Subcutaneous abdominal adipose tissue (tissue), 5 donors: ENCODE results near the gene RNF175.

ENCODE experiments used
- H3K27ac ChIP-seq: one replicate; pipeline ENCODE4 v1.7.0; 2013; ENCODE audit warnings: low read depth, mild to moderate bottlenecking, inconsistent platforms, low read length, moderate library complexity
- H3K27me3 ChIP-seq, 5 donors: one replicate each; pipeline ENCODE4 v1.7.0; 2013; ENCODE audit warnings: low read length in 5 of 5, inconsistent platforms in 1 of 5; ENCODE audit not compliant: control insufficient read depth in 5 of 5, insufficient read depth in 4 of 5
- H3K36me3 ChIP-seq, 5 donors: one replicate each; pipeline ENCODE4 v1.7.0; 2013; ENCODE audit warnings: low read length in 5 of 5; ENCODE audit not compliant: control insufficient read depth in 5 of 5, insufficient read depth in 5 of 5
- H3K4me1 ChIP-seq, 5 donors: one replicate each; pipeline ENCODE4 v1.7.0; 2013; ENCODE audit warnings: low read length in 5 of 5, mild to moderate bottlenecking in 3 of 5, moderate library complexity in 1 of 5; ENCODE audit not compliant: control insufficient read depth in 5 of 5, insufficient read depth in 5 of 5
- H3K4me3 ChIP-seq, 5 donors: one replicate each; pipeline ENCODE4 v1.7.0; 2013; ENCODE audit warnings: low read length in 5 of 5, low read depth in 1 of 5
- H3K9ac ChIP-seq, 5 donors: one replicate each; pipeline ENCODE4 v1.7.0; 2013; ENCODE audit warnings: low read length in 5 of 5, mild to moderate bottlenecking in 4 of 5, moderate library complexity in 3 of 5
- H3K9me3 ChIP-seq, 5 donors: one replicate each; pipeline ENCODE4 v1.7.0; 2013; ENCODE audit warnings: low read length in 5 of 5; ENCODE audit not compliant: control insufficient read depth in 5 of 5
- donor health status: healthy.
- donor health status: healthy.
- donor health status: healthy.
- donor health status: healthy.
- donor health status: healthy.

Gene RNF175

DNA sequence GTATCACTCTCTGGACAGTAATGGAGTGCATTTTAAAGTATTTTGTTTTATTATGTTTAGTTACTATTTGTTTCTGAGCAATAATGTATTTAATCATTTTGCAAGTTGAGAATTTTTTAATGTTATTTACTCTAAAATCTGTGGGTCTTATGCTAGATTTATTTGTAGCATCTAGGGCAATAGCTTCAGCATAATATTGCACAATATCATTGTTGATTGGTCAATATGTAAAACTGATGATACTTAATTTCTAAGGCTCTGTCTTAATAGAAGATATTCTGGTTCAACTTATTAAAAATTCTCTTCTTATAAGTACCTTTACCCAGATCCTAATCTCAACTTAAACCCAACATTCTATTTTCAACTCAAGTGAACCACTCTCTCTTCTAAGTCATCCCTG is 17.6 kb upstream of the RNF175 start:
- no peaks in the 10 kb centered on the region for H3K36me3 ChIP-seq
- no peak overlapping the region for H3K9ac ChIP-seq
- H3K27me3 ChIP-seq = no peaks in the 10 kb centered on the region
- no peak overlapping the region for H3K27ac ChIP-seq
- H3K4me3 ChIP-seq = no peak overlapping the region
- H3K9me3 ChIP-seq = no peaks in the 10 kb centered on the region
- peaks cover 0 to 8% (median 8%) of the 10 kb centered on the region in 5 donors for H3K4me1 ChIP-seq

DNA sequence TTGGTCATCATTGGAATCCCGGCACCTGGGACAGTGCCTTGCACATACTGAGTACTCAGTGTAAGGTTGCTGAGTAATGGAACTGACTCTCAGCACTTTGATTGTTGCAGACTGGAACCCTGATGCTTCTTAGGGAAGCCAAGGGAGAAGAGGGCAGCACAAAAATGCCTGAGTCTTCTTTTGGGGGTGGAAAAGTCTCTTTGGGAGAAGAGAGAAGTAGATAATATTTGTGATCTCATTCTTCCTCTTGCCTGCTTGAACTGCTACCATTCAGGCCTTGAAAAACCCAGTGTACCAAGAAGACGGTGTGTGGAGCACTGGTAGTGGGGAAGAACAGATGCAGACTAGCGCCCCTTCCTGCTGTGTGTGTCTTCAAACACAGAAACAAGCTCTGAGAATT is 16.8 kb upstream of the RNF175 start:
- Histone ChIP-seq H3K9ac (no peak overlapping the region), H3K27me3 (no peaks in the 10 kb centered on the region), H3K4me3 (no peak overlapping the region), H3K27ac (no peak overlapping the region), H3K4me1 (peaks cover 0 to under 1% (median under 1%) of the 10 kb centered on the region in 5 donors), H3K9me3 (no peaks in the 10 kb centered on the region), H3K36me3 (no peaks in the 10 kb centered on the region)

DNA sequence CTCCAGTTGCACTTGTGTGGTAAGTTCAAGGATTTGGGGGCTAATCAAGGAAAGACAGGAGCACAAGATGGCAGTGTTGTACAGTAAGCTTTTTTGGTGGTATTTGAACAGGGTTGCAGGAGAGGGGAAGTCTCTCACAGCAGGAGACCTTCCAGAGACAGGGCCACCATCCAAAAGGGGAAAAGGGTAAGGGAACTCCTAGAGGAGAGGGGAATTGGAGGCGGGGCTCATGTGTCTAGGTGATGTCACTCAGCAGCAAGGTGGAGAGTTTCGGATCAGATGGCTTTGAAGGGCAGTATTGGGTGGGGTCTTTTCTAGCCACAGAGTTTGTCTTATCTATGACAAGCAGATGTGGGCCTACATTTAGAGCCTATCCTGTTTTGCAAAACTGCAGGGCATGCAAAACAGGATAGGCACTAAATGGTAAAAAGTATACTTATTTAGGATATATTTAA is 13.4 kb upstream of the RNF175 start:
- H3K4me1 ChIP-seq = no peaks in the 10 kb centered on the region
- H3K9ac ChIP-seq = no peak overlapping the region
- H3K4me3 ChIP-seq = no peak overlapping the region
- H3K36me3 ChIP-seq = no peaks in the 10 kb centered on the region
- H3K27ac ChIP-seq = no peak overlapping the region
- H3K27me3 ChIP-seq = no peaks in the 10 kb centered on the region
- no peaks in the 10 kb centered on the region for H3K9me3 ChIP-seq

DNA sequence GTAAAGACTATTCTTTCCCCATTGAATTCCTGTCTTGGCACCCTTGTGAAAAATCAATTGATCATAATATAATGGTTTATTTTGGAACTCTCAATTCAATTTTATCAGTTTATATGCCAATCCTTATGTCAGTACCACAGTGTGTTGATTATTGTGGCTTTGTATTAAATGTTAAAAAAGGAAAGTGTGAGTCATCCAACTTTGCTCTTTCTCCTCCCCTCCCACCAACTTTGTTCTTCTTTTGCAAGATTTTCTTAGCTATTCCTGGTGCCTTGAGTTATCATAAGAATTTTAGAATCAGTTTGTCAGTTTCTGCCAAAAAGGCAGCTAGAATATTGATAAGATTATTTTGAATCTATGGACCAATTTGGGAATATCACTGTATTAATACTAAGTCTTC is 11.2 kb upstream of the RNF175 start:
- H3K4me1 ChIP-seq = no peaks in the 10 kb centered on the region

DNA sequence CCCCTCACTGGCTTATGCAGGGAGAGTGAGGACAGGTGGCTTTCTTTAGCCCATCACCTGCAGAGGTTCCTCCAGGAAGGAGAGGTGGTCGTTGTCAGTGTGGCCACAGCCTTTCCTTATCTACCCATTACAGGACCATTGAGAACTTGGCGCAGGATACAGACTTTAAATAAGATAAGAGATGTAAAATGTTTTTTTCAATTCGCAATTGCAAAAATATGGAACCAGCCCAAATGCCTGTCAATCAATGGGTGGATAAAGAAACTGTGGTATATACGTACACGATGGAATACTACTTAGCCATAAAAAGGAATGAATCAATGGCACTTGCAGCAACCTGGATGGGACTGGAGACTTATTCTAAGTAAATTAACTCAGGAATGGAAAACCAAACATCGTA is 6.9 kb upstream of the RNF175 start:
- Histone ChIP-seq H3K27ac (no peak overlapping the region), H3K9me3 (peaks cover 0 to 1% (median 0%) of the 10 kb centered on the region in 5 donors), H3K36me3 (no peaks in the 10 kb centered on the region), H3K9ac (no peak overlapping the region), H3K4me1 (peaks cover 0 to 9% (median 0%) of the 10 kb centered on the region in 5 donors), H3K4me3 (no peak overlapping the region), H3K27me3 (no peaks in the 10 kb centered on the region)

More for the DNA sequence above, 11.2 kb upstream of the RNF175 start:
- Histone ChIP-seq H3K4me3 (no peak overlapping the region), H3K9me3 (no peaks in the 10 kb centered on the region), H3K27me3 (no peaks in the 10 kb centered on the region), H3K27ac (no peak overlapping the region), H3K36me3 (no peaks in the 10 kb centered on the region), H3K9ac (no peak overlapping the region)

DNA sequence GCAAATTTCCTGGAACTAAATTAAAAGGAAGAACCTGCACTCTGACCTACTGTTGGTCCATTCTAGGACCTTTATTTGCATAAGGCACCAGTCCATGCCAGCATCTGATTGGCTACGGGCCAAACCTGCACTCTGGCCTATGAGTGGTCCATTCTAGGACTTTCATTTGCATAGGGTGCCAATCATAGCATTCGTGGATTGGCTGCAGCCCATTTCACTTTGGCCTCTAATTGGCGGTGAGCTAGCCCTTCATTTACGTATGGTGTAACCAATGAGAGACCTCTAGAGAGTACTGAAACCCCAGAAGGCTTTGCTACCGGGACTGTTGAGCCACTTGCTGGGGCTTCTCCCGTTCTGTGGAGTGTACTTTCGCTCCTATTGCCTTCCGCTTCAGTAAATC is 6.1 kb upstream of the RNF175 start:
- no peak overlapping the region for H3K27ac ChIP-seq
- H3K36me3 ChIP-seq = no peaks in the 10 kb centered on the region
- H3K4me1 ChIP-seq = peaks cover 0 to 9% (median 0%) of the 10 kb centered on the region in 5 donors
- no peaks in the 10 kb centered on the region for H3K27me3 ChIP-seq
- H3K9ac ChIP-seq = no peak overlapping the region
- peaks cover 0 to 3% (median 0%) of the 10 kb centered on the region in 5 donors for H3K9me3 ChIP-seq
- H3K4me3 ChIP-seq = no peak overlapping the region

DNA sequence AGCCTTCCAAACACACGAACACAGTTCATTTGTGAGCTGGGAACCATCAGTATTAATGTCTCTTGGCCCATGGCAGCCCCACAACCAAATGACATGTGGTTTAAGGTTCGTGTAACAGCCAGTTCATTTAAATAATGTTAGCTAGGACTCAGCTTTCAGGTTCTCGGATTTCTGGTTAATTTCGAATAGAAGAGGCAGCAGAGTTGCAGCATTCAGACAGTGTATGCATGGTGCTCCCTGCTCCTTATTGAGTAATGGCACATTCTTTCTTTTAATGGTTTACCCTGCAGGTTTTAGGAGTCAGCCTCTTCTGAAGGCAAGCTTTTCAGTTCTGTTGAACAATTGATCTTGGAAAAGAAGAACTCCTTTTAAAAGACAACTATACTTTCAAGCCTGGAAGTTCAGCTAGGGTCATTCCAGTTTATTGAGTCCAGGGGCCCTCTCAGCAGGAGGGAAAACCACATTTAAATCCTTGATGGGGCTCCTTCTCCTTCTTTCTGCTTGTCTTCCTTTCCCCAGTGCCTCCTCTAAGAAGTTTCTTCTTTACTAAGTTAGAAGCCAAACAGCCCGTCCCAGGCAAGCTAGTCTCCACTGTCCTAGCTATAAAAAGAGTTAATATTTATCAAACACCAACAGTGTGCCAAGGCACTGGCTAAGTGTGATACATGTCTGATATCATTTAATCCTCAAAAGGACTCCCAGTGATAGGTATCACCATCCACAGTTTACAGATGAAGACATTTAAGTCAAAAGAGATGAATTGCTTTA is 5.0 kb upstream of the RNF175 start:
- H3K4me1 ChIP-seq = peaks cover 0 to 13% (median 4%) of the 10 kb centered on the region in 5 donors
- H3K9me3 ChIP-seq = peaks cover 0 to 3% (median 0%) of the 10 kb centered on the region in 5 donors
- H3K4me3 ChIP-seq = no peak overlapping the region
- no peaks in the 10 kb centered on the region for H3K27me3 ChIP-seq
- H3K36me3 ChIP-seq = no peaks in the 10 kb centered on the region
- no peak overlapping the region for H3K9ac ChIP-seq
- no peak overlapping the region for H3K27ac ChIP-seq

DNA sequence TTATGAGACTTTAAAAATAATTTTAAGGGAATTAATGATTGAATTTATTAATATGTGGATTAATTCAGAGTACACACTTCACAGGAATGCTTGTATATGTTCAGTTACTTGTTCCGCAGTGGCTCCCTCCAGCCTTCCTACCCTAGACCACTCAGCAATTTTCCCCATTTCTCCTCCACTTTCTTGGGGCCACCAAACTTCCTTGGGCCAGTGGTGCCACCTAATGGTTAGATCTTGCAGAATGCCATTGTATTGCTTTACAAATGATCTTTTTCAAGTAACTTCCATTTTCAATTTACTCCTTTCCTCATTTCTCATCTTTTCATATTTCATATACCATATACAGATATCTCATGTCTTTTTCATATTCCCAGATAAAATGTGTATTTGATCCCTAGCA is 3.6 kb upstream of the RNF175 start:
- no peaks in the 10 kb centered on the region for H3K36me3 ChIP-seq
- H3K27me3 ChIP-seq = peaks cover under 1 to 8% (median 4%) of the 10 kb centered on the region in 5 donors
- H3K9me3 ChIP-seq = peaks cover 0 to 3% (median 0%) of the 10 kb centered on the region in 5 donors
- H3K27ac ChIP-seq = no peak overlapping the region
- peaks cover 0 to 21% (median 11%) of the 10 kb centered on the region in 5 donors for H3K4me1 ChIP-seq
- H3K9ac ChIP-seq = no peak overlapping the region
- H3K4me3 ChIP-seq = no peak overlapping the region

DNA sequence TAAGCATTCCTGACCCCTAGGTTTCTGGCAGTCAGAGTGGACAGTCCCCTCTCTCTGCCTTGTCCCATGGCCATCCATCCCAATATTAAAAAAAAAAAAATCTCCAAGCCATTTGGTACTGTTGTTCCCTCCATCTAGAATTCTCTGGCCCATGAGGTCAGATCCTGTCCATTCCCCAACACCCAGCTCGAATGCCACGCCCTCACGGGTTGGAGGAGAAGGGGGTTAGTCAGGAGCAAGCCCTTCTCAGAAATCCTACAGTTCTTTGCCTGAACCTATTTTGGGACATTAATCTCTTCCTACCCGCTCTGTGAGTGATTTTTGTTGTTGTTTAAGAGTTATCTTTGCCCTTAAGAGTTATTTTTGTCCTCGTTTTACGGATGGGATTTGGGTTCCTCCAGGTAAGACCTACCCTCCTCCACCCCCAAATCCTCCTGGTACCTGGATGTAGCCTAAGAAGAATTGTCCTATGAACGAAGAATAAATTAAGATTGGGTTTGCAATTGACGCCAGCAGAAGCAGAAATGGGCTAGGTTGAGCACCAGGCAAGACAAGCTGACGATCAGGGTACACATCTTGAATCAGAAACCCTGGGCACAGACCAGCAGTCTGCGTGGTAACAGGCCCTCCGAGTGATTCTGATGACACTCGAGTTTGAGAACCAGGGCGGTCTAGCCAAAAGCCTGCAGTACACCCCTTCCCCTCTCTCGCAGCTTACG is 977 bp downstream of the RNF175 start:
- no peak overlapping the region for H3K9ac ChIP-seq
- H3K27ac ChIP-seq = no peak overlapping the region
- peaks cover 0 to 13% (median 11%) of the 10 kb centered on the region in 5 donors for H3K4me1 ChIP-seq
- peak overlapping the region; percentile 47 to 65 (median 64) for H3K4me3 ChIP-seq
- H3K9me3 ChIP-seq = peaks cover 0 to 3% (median 0%) of the 10 kb centered on the region in 5 donors
- H3K36me3 ChIP-seq = no peaks in the 10 kb centered on the region
- H3K27me3 ChIP-seq = peaks cover 5 to 14% (median 8%) of the 10 kb centered on the region in 5 donors

DNA sequence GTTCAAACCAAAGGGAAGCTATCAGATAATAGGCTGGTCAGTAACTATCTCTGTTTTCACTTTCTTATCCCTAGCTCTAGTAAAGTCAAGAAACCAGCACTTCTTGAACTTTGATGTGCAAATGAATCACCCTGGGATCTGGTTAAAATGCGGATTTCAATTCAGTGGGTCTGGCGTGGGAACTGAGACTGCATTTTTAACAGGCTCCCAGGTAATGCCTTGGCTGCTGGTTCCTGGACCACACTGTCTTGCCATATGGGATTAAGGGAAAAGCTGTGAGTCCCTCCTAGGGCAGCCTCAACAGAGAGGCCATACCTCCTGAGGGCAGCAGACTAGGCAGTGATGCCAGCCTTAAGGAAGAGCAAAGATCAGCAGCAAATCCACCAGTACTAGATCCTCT is 1.7 kb downstream of the RNF175 start:
- H3K9ac ChIP-seq = no peak overlapping the region
- H3K4me1 ChIP-seq = peaks cover 0 to 13% (median 11%) of the 10 kb centered on the region in 5 donors
- no peaks in the 10 kb centered on the region for H3K36me3 ChIP-seq
- no peak overlapping the region for H3K4me3 ChIP-seq
- H3K27ac ChIP-seq = no peak overlapping the region
- H3K27me3 ChIP-seq = peaks cover 5 to 14% (median 8%) of the 10 kb centered on the region in 5 donors
- H3K9me3 ChIP-seq = peaks cover 0 to 3% (median 0%) of the 10 kb centered on the region in 5 donors
